GM23248 (cell line): ENCODE results near the gene ZNF326. TPM values are rescaled to one million over a fixed set of nuclear protein-coding genes. Genes with fewer than 3 reads are reported as not detected.

Experiments used
- DNase-seq: peaks from one replicate; pipeline ENCODE4 v3.0.0-alpha.2; 2015
- H2AFZ ChIP-seq: fragments of 200-600 bp; sonication (generic); 2 replicates; pipeline ENCODE4 v1.6.1; 2016; ENCODE audit warnings: antibody characterized with exemption
- H3F3A ChIP-seq: fragments of 200-600 bp; sonication (generic); 2 replicates; pipeline ENCODE4 v1.6.1; 2016; ENCODE audit warnings: mild to moderate bottlenecking, antibody characterized with exemption, mixed run types; ENCODE audit not compliant: insufficient read depth
- H3K27ac ChIP-seq: fragments of 200-600 bp; sonication (generic); 2 replicates; pipeline ENCODE4 v1.5.1; 2016; ENCODE audit warnings: mild to moderate bottlenecking
- H3K27me3 ChIP-seq: fragments of 200-600 bp; sonication (generic); replicated peaks from 2 replicates; pipeline ENCODE4 v1.6.1; 2016; ENCODE audit warnings: mild to moderate bottlenecking; ENCODE audit not compliant: insufficient read depth
- H3K36me3 ChIP-seq: fragments of 200-600 bp; sonication (generic); 2 replicates; pipeline ENCODE4 v1.6.1; 2016; ENCODE audit warnings: low read depth, mild to moderate bottlenecking
- H3K4me1 ChIP-seq: fragments of 200-600 bp; sonication (generic); 2 replicates; pipeline ENCODE4 v1.6.1; 2016; ENCODE audit warnings: mild to moderate bottlenecking; ENCODE audit not compliant: insufficient read depth
- H3K4me2 ChIP-seq: fragments of 200-600 bp; sonication (generic); one replicate; pipeline ENCODE4 v1.6.1; 2016; ENCODE audit warnings: mild to moderate bottlenecking; ENCODE audit not compliant: unreplicated experiment
- H3K4me3 ChIP-seq: fragments of 200-600 bp; sonication (generic); 2 replicates; pipeline ENCODE4 v1.5.1; 2016; ENCODE audit warnings: mild to moderate bottlenecking
- H3K79me2 ChIP-seq: fragments of 200-600 bp; sonication (generic); 2 replicates; pipeline ENCODE4 v1.6.1; 2016; ENCODE audit warnings: mild to moderate bottlenecking; ENCODE audit not compliant: insufficient read depth
- H3K9ac ChIP-seq: fragments of 200-600 bp; sonication (generic); 2 replicates; pipeline ENCODE4 v1.6.1; 2016; ENCODE audit warnings: mild to moderate bottlenecking
- H3K9me2 ChIP-seq: fragments of 200-600 bp; sonication (generic); 2 replicates; pipeline ENCODE4 v1.6.1; 2016; ENCODE audit warnings: mixed run types, mild to moderate bottlenecking, moderate library complexity; ENCODE audit not compliant: insufficient read depth
- H3K9me3 ChIP-seq: fragments of 200-600 bp; sonication (generic); one replicate; pipeline ENCODE4 v1.6.1; 2017; ENCODE audit warnings: low read depth
- H4K20me1 ChIP-seq: fragments of 200-600 bp; sonication (generic); 2 replicates; pipeline ENCODE4 v1.6.0; 2016; ENCODE audit not compliant: insufficient read depth
- EZH2 ChIP-seq: fragments of 200-600 bp; sonication (generic); IDR thresholded peaks from 2 replicates; pipeline ENCODE4 v1.6.1; 2018; ENCODE audit warnings: antibody characterized with exemption, mild to moderate bottlenecking; ENCODE audit not compliant: insufficient read depth, poor library complexity, severe bottlenecking
- EZH2phosphoT487 ChIP-seq: fragments of 200-600 bp; sonication (generic); IDR thresholded peaks from 2 replicates; pipeline ENCODE4 v1.6.1; 2018; ENCODE audit warnings: antibody characterized with exemption, moderate library complexity, mild to moderate bottlenecking, low read depth; ENCODE audit not compliant: insufficient read depth
- WGBS, 2 experiments: methylation state at CpG; one replicate each; pipeline ENCODE4 v1.1.6; 2015 to 2017; ENCODE audit warnings: low lambda C conversion rate in 2 of 2, low coverage in 1 of 2; ENCODE audit errors: missing lambda C conversion rate in 2 of 2; 5-methylcytosine and 5-hydroxymethylcytosine counted together
- in situ Hi-C: fragments of 300-500 bp; cut with MboI; formaldehyde crosslinking; loops from 2 replicates; pipeline ENCODE4 v1.15.0; 2020
- polyA plus RNA-seq: library from polyadenylated mRNA; unstranded; fragments of >200 nt; fragmentation: Nextera tagmentation; extraction: Ambion mirVana; gene quantifications from 2 replicates; pipeline ENCODE4 v1.2.1, GENCODE V29; 2016
- total RNA-seq: library from RNA; depleted of rRNA; stranded (reverse); fragments of >200 nt; shearing (Covaris generic); gene quantifications from 2 replicates; pipeline ENCODE4 v1.2.3, GENCODE V29; 2014; rRNA removed

ZNF326 gene
- total RNA-seq (5.2 and 5.6 TPM in 2 replicates), polyA plus RNA-seq (17.2 and 17.7 TPM in 2 replicates)

GRCh38 chr1:89994805-89995597, at the start of gene ZNF326:
Gene ZNF326, plus strand, starts transcription at chr1:89995110. Its CDS starts 148 bp downstream, at chr1:89995258.
- Histone ChIP-seq H3K9ac (peak within 1 kb of the TSS; percentile 96), H3K4me2 (peak within 1 kb of the TSS; percentile 95), H2AFZ (peak within 1 kb of the TSS; percentile 80), H3K36me3 (0 out of 2 replicates have a peak, but pooled peaks cover 7% of the 10 kb centered on the region), H4K20me1 (peaks cover 4% of the 10 kb centered on the region), H3F3A (peaks cover 10% of the 10 kb centered on the region; the same call in 1 of the 2 replicates), H3K9me3 (no peaks in the 10 kb centered on the region), H3K27me3 (no peaks in the 10 kb centered on the region), H3K79me2 (peaks cover 49% of the 10 kb centered on the region), H3K4me3 (peak within 1 kb of the TSS; percentile 94), H3K9me2 (no peaks in the 10 kb centered on the region), H3K27ac (peak within 1 kb of the TSS; percentile 89), H3K4me1 (peaks cover 35% of the 10 kb centered on the region)
- DNase-seq, result peak; percentile 97
- TF ChIP-seq EZH2 (no peak), EZH2phosphoT487 (no peak)
- 1% methylated on average over 68 to 71 of the region's 88 CpGs for WGBS, 2 experiments
- in situ Hi-C loops, result loop anchor here (25.0 kb wide), 1 partner anchor 358 kb away; the partner anchor contains the start of gene LRRC8C

- no peaks in the 10 kb centered on the region for H3K36me3 ChIP-seq
- no peaks in the 10 kb centered on the region for H4K20me1 ChIP-seq
- no peak overlapping the region for H3K4me3 ChIP-seq
- peak; percentile 26 for DNase-seq
- no peak overlapping the region for H3K4me2 ChIP-seq
- no peaks in the 10 kb centered on the region for H3K9me2 ChIP-seq
- no peak overlapping the region for H2AFZ ChIP-seq
- no peaks in the 10 kb centered on the region for H3K9me3 ChIP-seq
- no peaks in the 10 kb centered on the region for H3K27me3 ChIP-seq
- TF ChIP-seq EZH2, result no peak
- TF ChIP-seq EZH2phosphoT487, result no peak
- H3K79me2 ChIP-seq, result no peaks in the 10 kb centered on the region
- WGBS, 2 experiments, result 69 to 75% methylated on average over 5 of the region's 5 CpGs
- no peak overlapping the region for H3K9ac ChIP-seq
- H3K27ac ChIP-seq, result no peak overlapping the region
- peaks cover 24% of the 10 kb centered on the region; the same call in 1 of the 2 replicates for H3F3A ChIP-seq
- in situ Hi-C loops, result no loop called here
- peaks cover 16% of the 10 kb centered on the region for H3K4me1 ChIP-seq
Measured at GRCh38 chr1:89945852-89946476, 48.9 kb upstream of the ZNF326 start.

- Histone ChIP-seq H3K27me3 (no peaks in the 10 kb centered on the region), H3K27ac (no peak overlapping the region), H4K20me1 (no peaks in the 10 kb centered on the region), H3K4me3 (no peak overlapping the region), H3K4me2 (no peak overlapping the region), H3F3A (peaks cover 26% of the 10 kb centered on the region), H3K9ac (no peak overlapping the region), H3K9me2 (no peaks in the 10 kb centered on the region), H2AFZ (no peak overlapping the region), H3K79me2 (no peaks in the 10 kb centered on the region), H3K4me1 (peaks cover 18% of the 10 kb centered on the region), H3K36me3 (no peaks in the 10 kb centered on the region), H3K9me3 (no peaks in the 10 kb centered on the region)
- WGBS, 2 experiments, result 0 to 11% methylated on average over 1 of the region's 1 CpG
- DNase-seq, result no peak
- TF ChIP-seq EZH2, result no peak
- TF ChIP-seq EZH2phosphoT487, result no peak
- in situ Hi-C loops, result no loop called here
Measured at GRCh38 chr1:89946532-89946931, 48.4 kb upstream of the ZNF326 start.

- no peaks in the 10 kb centered on the region for H3K27me3 ChIP-seq
- DNase-seq, result no peak
- no peak overlapping the region for H3K4me3 ChIP-seq
- no peaks in the 10 kb centered on the region for H3K9me3 ChIP-seq
- H3K4me1 ChIP-seq, result peaks cover 26% of the 10 kb centered on the region
- TF ChIP-seq EZH2 (no peak), EZH2phosphoT487 (no peak)
- in situ Hi-C loops, result no loop called here
- H3K4me2 ChIP-seq, result no peak overlapping the region
- no peaks in the 10 kb centered on the region for H3K36me3 ChIP-seq
- H2AFZ ChIP-seq, result no peak overlapping the region
- H4K20me1 ChIP-seq, result no peaks in the 10 kb centered on the region
- no peak overlapping the region for H3K9ac ChIP-seq
- no peak overlapping the region for H3K27ac ChIP-seq
- peaks cover 26% of the 10 kb centered on the region for H3F3A ChIP-seq
- H3K9me2 ChIP-seq, result no peaks in the 10 kb centered on the region
- no peaks in the 10 kb centered on the region for H3K79me2 ChIP-seq
- 90 to 98% methylated on average over 6 of the region's 6 CpGs for WGBS, 2 experiments
Measured at GRCh38 chr1:89948722-89949345, 46.1 kb upstream of the ZNF326 start.
